Placental epithelial cell (primary cell): ENCODE measurements around the gene IAH1. TPM values are rescaled to one million over a fixed set of nuclear protein-coding genes. Genes with fewer than 3 reads are reported as not detected.

Experiments used
- total RNA-seq: library from RNA; depleted of rRNA; stranded (reverse); fragments of >200 nt; gene quantifications from 2 replicates; pipeline ENCODE4 v1.2.3, GENCODE V29; 2012

The IAH1 gene
- 44.7 and 65.2 TPM in 2 replicates for total RNA-seq

GRCh38 chr2:9474361-9475057 lies at the start of gene IAH1:
Gene IAH1 (plus strand): TSS chr2:9474551. CDS start chr2:9474567, 16 bp downstream.

Other genes with a start within 250 kb of the IAH1 start
- gene ITGB1BP1, start 51.0 kb upstream of the IAH1 start, total RNA-seq: 38.5 and 61.1 TPM in 2 replicates
- 28.7 and 44.0 TPM in 2 replicates for gene CPSF3, start 50.9 kb upstream of the IAH1 start, total RNA-seq
- 40.3 and 42.8 TPM in 2 replicates for gene ADAM17, start 81.3 kb downstream of the IAH1 start, total RNA-seq
- 614 and 713 TPM in 2 replicates for gene YWHAQ, start 156.4 kb downstream of the IAH1 start, total RNA-seq